Inferior parietal cortex (tissue), 1 donor: Measurements from ENCODE around the gene SLC41A3.

Experiments used
- DNase-seq: peaks from one replicate; pipeline ENCODE4 v3.0.0-alpha.2; 2016; ENCODE audit errors: extremely low spot score

Gene SLC41A3

GRCh38 chr3:126026761-126027160 is 57.2 kb downstream of the SLC41A3 start:
- DNase-seq, result no peak

- no peak for DNase-seq
Observed at GRCh38 chr3:126026277-126026751, 57.6 kb downstream of the SLC41A3 start.

GRCh38 chr3:126025862-126026261 is 58.1 kb downstream of the SLC41A3 start:
- DNase-seq, result no peak

- DNase-seq, result no peak
Observed at GRCh38 chr3:126025116-126025729, 58.7 kb downstream of the SLC41A3 start.

- no peak for DNase-seq
Observed at GRCh38 chr3:126024049-126024854, 59.7 kb downstream of the SLC41A3 start.

- DNase-seq, result no peak
Observed at GRCh38 chr3:126023390-126023789, 60.5 kb downstream of the SLC41A3 start.

GRCh38 chr3:126022741-126023359 is 61.1 kb downstream of the SLC41A3 start:
- no peak for DNase-seq

GRCh38 chr3:126021702-126022101 is 62.2 kb downstream of the SLC41A3 start:
- no peak for DNase-seq

- DNase-seq, result no peak
Observed at GRCh38 chr3:126021224-126021623, 62.7 kb downstream of the SLC41A3 start.

GRCh38 chr3:126019683-126020082 is 64.2 kb downstream of the SLC41A3 start:
- no peak for DNase-seq

GRCh38 chr3:126018995-126019394 is 64.9 kb downstream of the SLC41A3 start:
- no peak for DNase-seq

GRCh38 chr3:126018545-126018944 is 65.4 kb downstream of the SLC41A3 start:
- no peak for DNase-seq

- no peak for DNase-seq
Observed at GRCh38 chr3:126017362-126017761, 66.6 kb downstream of the SLC41A3 start.

- DNase-seq, result no peak
Observed at GRCh38 chr3:126016616-126017015, 67.3 kb downstream of the SLC41A3 start.

- no peak for DNase-seq
Observed at GRCh38 chr3:126015075-126015474, 68.8 kb downstream of the SLC41A3 start.

GRCh38 chr3:126014252-126014651 is 69.7 kb downstream of the SLC41A3 start:
- peak; percentile 16 for DNase-seq

- no peak for DNase-seq
Observed at GRCh38 chr3:126013751-126014156, 70.2 kb downstream of the SLC41A3 start.

- DNase-seq, result no peak
Observed at GRCh38 chr3:126009181-126009580, 74.7 kb downstream of the SLC41A3 start.

GRCh38 chr3:126008219-126008618 is 75.7 kb downstream of the SLC41A3 start:
- no peak for DNase-seq

- no peak for DNase-seq
Observed at GRCh38 chr3:126005951-126006350, 78.0 kb downstream of the SLC41A3 start.

GRCh38 chr3:126004692-126005091 is 79.2 kb downstream of the SLC41A3 start:
- DNase-seq, result no peak

- DNase-seq, result no peak
Observed at GRCh38 chr3:126004217-126004616, 79.7 kb downstream of the SLC41A3 start.
